ENCODE measurements around the gene CCDC148. TPM values are rescaled to one million over a fixed set of nuclear protein-coding genes. Genes with fewer than 3 reads are reported as not detected.

Gene CCDC148
- total RNA-seq, 1 experiment from 2014 or later: 2.1 TPM

- peaks cover 5% of the 10 kb centered on the region for H3K27me3 Mint-ChIP-seq (ENCODE audit: low read depth)
- H3K9me3 Mint-ChIP-seq: peaks cover 40% of the 10 kb centered on the region
- ATAC-seq (peak; percentile 65; the same call in 1 of the 2 replicates), DNase-seq (ENCODE audit: low spot score) (no peak)
- no peaks in the 10 kb centered on the region for H3K4me1 Mint-ChIP-seq
- H3K36me3 Mint-ChIP-seq: peaks cover 13% of the 10 kb centered on the region
- ChIA-PET CTCF (no interaction called here), POLR2A (no interaction called here)
- no peak overlapping the region for H3K4me3 Mint-ChIP-seq
- TF ChIP-seq IRF2 (CRISPR knock-in tag; IDR thresholded peaks at IDR 0.05; ENCODE audit: borderline replicate concordance, low read depth): no peak
- TF ChIP-seq CBFB (CRISPR knock-in tag; IDR thresholded peaks at IDR 0.05; ENCODE audit: low read depth): no peak
- TF ChIP-seq, protein P1, sequence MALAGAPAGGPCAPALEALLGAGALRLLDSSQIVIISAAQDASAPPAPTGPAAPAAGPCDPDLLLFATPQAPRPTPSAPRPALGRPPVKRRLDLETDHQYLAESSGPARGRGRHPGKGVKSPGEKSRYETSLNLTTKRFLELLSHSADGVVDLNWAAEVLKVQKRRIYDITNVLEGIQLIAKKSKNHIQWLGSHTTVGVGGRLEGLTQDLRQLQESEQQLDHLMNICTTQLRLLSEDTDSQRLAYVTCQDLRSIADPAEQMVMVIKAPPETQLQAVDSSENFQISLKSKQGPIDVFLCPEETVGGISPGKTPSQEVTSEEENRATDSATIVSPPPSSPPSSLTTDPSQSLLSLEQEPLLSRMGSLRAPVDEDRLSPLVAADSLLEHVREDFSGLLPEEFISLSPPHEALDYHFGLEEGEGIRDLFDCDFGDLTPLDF (CRISPR knock-in tag; IDR thresholded peaks at IDR 0.05): no peak
- no peak for TF ChIP-seq SMAD3 (CRISPR knock-in tag; IDR thresholded peaks at IDR 0.05; ENCODE audit: borderline replicate concordance)
- no peak for TF ChIP-seq TP53 (CRISPR knock-in tag; IDR thresholded peaks at IDR 0.05)
- TF ChIP-seq GABPB1 (CRISPR knock-in tag; IDR thresholded peaks at IDR 0.05): no peak
- no peak for TF ChIP-seq AFF4 (CRISPR knock-in tag; IDR thresholded peaks at IDR 0.05; ENCODE audit: borderline replicate concordance)
- no peak for TF ChIP-seq ZNF138 (CRISPR knock-in tag; conservative IDR thresholded peaks at IDR 0.05)
- TF ChIP-seq CREM (CRISPR knock-in tag; IDR thresholded peaks at IDR 0.05): no peak
- TF ChIP-seq HMGXB4 (CRISPR knock-in tag; IDR thresholded peaks at IDR 0.05): no peak
- no peak for TF ChIP-seq KAT7 (CRISPR knock-in tag; IDR thresholded peaks at IDR 0.05; ENCODE audit: borderline replicate concordance)
- TF ChIP-seq SOX15 (CRISPR knock-in tag; IDR thresholded peaks at IDR 0.05): no peak
- no peak for TF ChIP-seq TCF7 (CRISPR knock-in tag; IDR thresholded peaks at IDR 0.05; ENCODE audit: low read depth)
- TF ChIP-seq, protein P2, sequence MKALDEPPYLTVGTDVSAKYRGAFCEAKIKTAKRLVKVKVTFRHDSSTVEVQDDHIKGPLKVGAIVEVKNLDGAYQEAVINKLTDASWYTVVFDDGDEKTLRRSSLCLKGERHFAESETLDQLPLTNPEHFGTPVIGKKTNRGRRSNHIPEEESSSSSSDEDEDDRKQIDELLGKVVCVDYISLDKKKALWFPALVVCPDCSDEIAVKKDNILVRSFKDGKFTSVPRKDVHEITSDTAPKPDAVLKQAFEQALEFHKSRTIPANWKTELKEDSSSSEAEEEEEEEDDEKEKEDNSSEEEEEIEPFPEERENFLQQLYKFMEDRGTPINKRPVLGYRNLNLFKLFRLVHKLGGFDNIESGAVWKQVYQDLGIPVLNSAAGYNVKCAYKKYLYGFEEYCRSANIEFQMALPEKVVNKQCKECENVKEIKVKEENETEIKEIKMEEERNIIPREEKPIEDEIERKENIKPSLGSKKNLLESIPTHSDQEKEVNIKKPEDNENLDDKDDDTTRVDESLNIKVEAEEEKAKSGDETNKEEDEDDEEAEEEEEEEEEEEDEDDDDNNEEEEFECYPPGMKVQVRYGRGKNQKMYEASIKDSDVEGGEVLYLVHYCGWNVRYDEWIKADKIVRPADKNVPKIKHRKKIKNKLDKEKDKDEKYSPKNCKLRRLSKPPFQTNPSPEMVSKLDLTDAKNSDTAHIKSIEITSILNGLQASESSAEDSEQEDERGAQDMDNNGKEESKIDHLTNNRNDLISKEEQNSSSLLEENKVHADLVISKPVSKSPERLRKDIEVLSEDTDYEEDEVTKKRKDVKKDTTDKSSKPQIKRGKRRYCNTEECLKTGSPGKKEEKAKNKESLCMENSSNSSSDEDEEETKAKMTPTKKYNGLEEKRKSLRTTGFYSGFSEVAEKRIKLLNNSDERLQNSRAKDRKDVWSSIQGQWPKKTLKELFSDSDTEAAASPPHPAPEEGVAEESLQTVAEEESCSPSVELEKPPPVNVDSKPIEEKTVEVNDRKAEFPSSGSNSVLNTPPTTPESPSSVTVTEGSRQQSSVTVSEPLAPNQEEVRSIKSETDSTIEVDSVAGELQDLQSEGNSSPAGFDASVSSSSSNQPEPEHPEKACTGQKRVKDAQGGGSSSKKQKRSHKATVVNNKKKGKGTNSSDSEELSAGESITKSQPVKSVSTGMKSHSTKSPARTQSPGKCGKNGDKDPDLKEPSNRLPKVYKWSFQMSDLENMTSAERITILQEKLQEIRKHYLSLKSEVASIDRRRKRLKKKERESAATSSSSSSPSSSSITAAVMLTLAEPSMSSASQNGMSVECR (CRISPR knock-in tag; IDR thresholded peaks at IDR 0.05; ENCODE audit: borderline replicate concordance): no peak
- TF ChIP-seq, protein P3, sequence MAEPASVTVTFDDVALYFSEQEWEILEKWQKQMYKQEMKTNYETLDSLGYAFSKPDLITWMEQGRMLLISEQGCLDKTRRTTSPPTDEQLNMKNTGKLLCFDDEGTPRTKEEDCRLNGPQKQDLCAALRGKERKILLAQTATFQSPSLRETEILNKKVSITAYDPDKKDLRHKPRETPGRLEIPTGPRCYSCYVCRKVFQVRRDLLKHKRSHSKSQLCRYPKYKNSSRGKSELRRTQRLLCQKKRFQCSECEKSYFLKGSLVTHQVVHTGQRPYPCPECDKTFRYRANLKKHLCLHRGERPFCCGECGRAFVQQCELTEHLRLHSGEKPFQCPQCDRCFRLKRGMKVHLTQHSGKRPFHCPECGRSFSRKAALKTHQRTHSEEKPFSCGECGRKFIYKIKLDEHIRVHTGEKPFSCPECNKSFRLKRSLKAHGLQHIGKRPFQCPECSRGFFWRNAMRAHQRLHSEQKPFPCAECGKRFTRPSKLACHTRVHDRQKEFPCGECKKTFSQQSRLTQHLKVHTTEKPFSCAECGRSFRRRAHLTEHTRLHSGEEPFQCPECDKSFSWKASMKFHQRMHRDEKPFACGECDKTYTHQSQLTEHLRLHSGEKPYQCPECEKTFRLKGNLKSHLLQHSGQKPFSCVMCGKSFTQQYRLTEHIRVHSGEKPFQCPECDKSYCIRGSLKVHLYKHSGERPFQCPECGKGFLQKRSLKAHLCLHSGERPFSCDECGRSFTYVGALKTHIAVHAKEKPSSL (CRISPR knock-in tag; conservative IDR thresholded peaks at IDR 0.05): no peak
- TF ChIP-seq ZNF416 (CRISPR knock-in tag; IDR thresholded peaks at IDR 0.05): no peak
- TF ChIP-seq, protein P4, sequence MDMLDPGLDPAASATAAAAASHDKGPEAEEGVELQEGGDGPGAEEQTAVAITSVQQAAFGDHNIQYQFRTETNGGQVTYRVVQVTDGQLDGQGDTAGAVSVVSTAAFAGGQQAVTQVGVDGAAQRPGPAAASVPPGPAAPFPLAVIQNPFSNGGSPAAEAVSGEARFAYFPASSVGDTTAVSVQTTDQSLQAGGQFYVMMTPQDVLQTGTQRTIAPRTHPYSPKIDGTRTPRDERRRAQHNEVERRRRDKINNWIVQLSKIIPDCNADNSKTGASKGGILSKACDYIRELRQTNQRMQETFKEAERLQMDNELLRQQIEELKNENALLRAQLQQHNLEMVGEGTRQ (CRISPR knock-in tag; IDR thresholded peaks at IDR 0.05): no peak
- no peak for TF ChIP-seq OVOL2 (CRISPR knock-in tag; IDR thresholded peaks at IDR 0.05; ENCODE audit: borderline replicate concordance)
- no peak for TF ChIP-seq NR1H2 (CRISPR knock-in tag; IDR thresholded peaks at IDR 0.05)
- H3K27ac Mint-ChIP-seq: no peak overlapping the region
Observed at GRCh38 chr2:158366342-158366741, 90.2 kb downstream of the CCDC148 start.
